BLaER1 treated with 17β-estradiol and CSF1 and Interleukin-3, amounts not matched to agents 10 nM and 100 nM (cell line): Measurements from ENCODE around the gene ZSWIM3.
"Not testable (repeated sequence)": the region's sequence is repeated elsewhere in the genome, so short reads cannot be mapped to it uniquely, and the experiment has no call there.

Experiments
- H3K27ac ChIP-seq, 11 experiments: shearing (Covaris generic); formaldehyde crosslinking; 2 replicates each; pipeline ENCODE4 v1.8.1; 2022
- H3K27me3 ChIP-seq, 11 experiments: shearing (Covaris generic); formaldehyde crosslinking; 2 replicates each; pipeline ENCODE4 v1.8.1; 2022
- H3K36me3 ChIP-seq, 11 experiments: shearing (Covaris generic); formaldehyde crosslinking; 2 replicates each; pipeline ENCODE4 v1.8.1; 2022
- H3K4me1 ChIP-seq, 10 experiments: shearing (Covaris generic); formaldehyde crosslinking; 2 replicates each; pipeline ENCODE4 v1.8.1; 2022
- H3K4me2 ChIP-seq, 11 experiments: shearing (Covaris generic); formaldehyde crosslinking; 2 replicates each; pipeline ENCODE4 v1.8.1; 2022
- H3K4me3 ChIP-seq, 10 experiments: shearing (Covaris generic); formaldehyde crosslinking; 2 replicates each; pipeline ENCODE4 v1.8.1; 2022
- H3K9ac ChIP-seq, 11 experiments: shearing (Covaris generic); formaldehyde crosslinking; 2 replicates each; pipeline ENCODE4 v1.8.1; 2022
- H3K9me3 ChIP-seq, 11 experiments: shearing (Covaris generic); formaldehyde crosslinking; replicated peaks in 1 of 11; 2 replicates each; pipeline ENCODE4 v1.8.1; 2022
- H4K20me1 ChIP-seq, 11 experiments: shearing (Covaris generic); formaldehyde crosslinking; 2 replicates each; pipeline ENCODE4 v1.8.1; 2022
- Cebpa-rat ChIP-seq, 11 experiments: shearing (Covaris generic); IDR thresholded peaks; 2 replicates each; pipeline ENCODE4 v1.8.1; 2022

ZSWIM3 gene

GRCh38 chr20:45827030-45827652, 30.3 kb upstream of the ZSWIM3 start, which contains the start of gene TNNC2:
TSS of gene TNNC2 (minus strand) at chr20:45827312. CDS start at chr20:45827248, 64 bp downstream.
- H3K4me2 ChIP-seq, result no peak within 1 kb of the TSS
- H3K9me3 ChIP-seq, result no peaks in the 10 kb centered on the region
- no peak within 1 kb of the TSS for H3K9ac ChIP-seq
- no peaks in the 10 kb centered on the region for H3K36me3 ChIP-seq
- peaks cover 0 to 16% (median 0%) of the 10 kb centered on the region in 11 experiments; a peak in 4 of 22 replicates for H4K20me1 ChIP-seq
- peaks cover 24 to 43% (median 34%) of the 10 kb centered on the region in 11 experiments for H3K27me3 ChIP-seq
- H3K4me3 ChIP-seq, result no peak within 1 kb of the TSS
- peaks cover 6 to 27% (median 17%) of the 10 kb centered on the region in 10 experiments; a peak in 19 of 20 replicates for H3K4me1 ChIP-seq
- no peak for TF ChIP-seq Cebpa-rat (IDR thresholded peaks at IDR 0.05)
- no peak within 1 kb of the TSS for H3K27ac ChIP-seq

- no peak for TF ChIP-seq Cebpa-rat (IDR thresholded peaks at IDR 0.05)
- no peak overlapping the region for H3K4me2 ChIP-seq
These were observed 29.7 kb upstream of the ZSWIM3 start for GRCh38 chr20:45827712-45828111.

GRCh38 chr20:45828589-45828988, 28.8 kb upstream of the ZSWIM3 start:
- H4K20me1 ChIP-seq, result peaks cover 0 to 6% (median 0%) of the 10 kb centered on the region in 11 experiments; a peak in 2 of 22 replicates
- peaks cover 9 to 42% (median 32%) of the 10 kb centered on the region in 11 experiments for H3K27me3 ChIP-seq
- peaks cover 11 to 31% (median 15%) of the 10 kb centered on the region in 10 experiments; a peak in 19 of 20 replicates for H3K4me1 ChIP-seq
- H3K4me3 ChIP-seq, result no peak overlapping the region
- H3K9me3 ChIP-seq, result no peaks in the 10 kb centered on the region
- H3K4me2 ChIP-seq, result no peak overlapping the region
- H3K9ac ChIP-seq, result no peak overlapping the region
- TF ChIP-seq Cebpa-rat (IDR thresholded peaks at IDR 0.05), result no peak
- no peak overlapping the region for H3K27ac ChIP-seq
- no peaks in the 10 kb centered on the region for H3K36me3 ChIP-seq

More at GRCh38 chr20:45827712-45828111, 29.7 kb upstream of the ZSWIM3 start:
- Histone ChIP-seq H4K20me1 (peaks cover 0 to 13% (median 0%) of the 10 kb centered on the region in 11 experiments; a peak in 4 of 22 replicates), H3K27me3 (peaks cover 18 to 42% (median 32%) of the 10 kb centered on the region in 11 experiments), H3K4me1 (peaks cover 6 to 29% (median 16%) of the 10 kb centered on the region in 10 experiments; a peak in 19 of 20 replicates), H3K9ac (no peak overlapping the region), H3K9me3 (no peaks in the 10 kb centered on the region), H3K27ac (no peak overlapping the region), H3K36me3 (no peaks in the 10 kb centered on the region), H3K4me3 (no peak overlapping the region)

DNA sequence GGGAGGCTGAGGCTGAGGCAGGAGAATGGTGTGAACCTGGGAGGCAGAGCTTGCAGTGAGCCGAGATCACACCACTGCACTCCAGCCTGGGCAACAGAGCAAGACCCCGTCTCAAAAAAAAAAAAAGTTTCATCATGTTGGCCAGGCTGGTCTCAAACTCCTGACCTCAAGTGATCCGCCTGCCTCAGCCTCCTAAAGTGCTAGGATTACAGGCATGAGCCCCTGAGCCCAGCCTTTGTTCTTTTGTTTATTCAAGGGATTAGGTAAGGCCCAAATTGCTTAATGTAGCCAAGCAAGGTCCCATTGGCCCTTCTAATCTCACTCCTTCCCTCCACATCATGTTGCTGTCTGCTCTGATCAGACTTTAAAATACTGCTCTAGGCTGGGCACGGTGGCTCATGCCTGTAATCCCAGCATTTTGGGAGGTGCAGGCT, 27.7 kb upstream of the ZSWIM3 start:
- Histone ChIP-seq H3K4me1 (peaks cover 11 to 35% (median 16%) of the 10 kb centered on the region in 10 experiments), H3K27me3 (peaks cover 0 to 42% (median 30%) of the 10 kb centered on the region in 11 experiments; a peak in 19 of 22 replicates)
- H3K27ac ChIP-seq, H3K4me3 ChIP-seq, H3K36me3 ChIP-seq, H3K9ac ChIP-seq, H4K20me1 ChIP-seq, H3K4me2 ChIP-seq, H3K9me3 ChIP-seq: not testable (repeated sequence)

GRCh38 chr20:45832619-45833018, 24.8 kb upstream of the ZSWIM3 start:
- H4K20me1 ChIP-seq, result 0 out of 22 replicates have a peak, but pooled peaks cover 0 to 4% (median 0%) of the 10 kb centered on the region in 11 experiments
- H3K36me3 ChIP-seq, result no peaks in the 10 kb centered on the region
- H3K4me2 ChIP-seq, result peak overlapping the region in 7 of 11 experiments; percentile 88 to 99 (median 98); a peak in 9 of 22 replicates
- no peak for TF ChIP-seq Cebpa-rat (IDR thresholded peaks at IDR 0.05)
- peaks cover 11 to 51% (median 16%) of the 10 kb centered on the region in 10 experiments for H3K4me1 ChIP-seq
- H3K27me3 ChIP-seq, result peaks cover 0 to 31% (median 24%) of the 10 kb centered on the region in 11 experiments; a peak in 19 of 22 replicates
- peak overlapping the region in 1 of 11 experiments; percentile 74; a peak in 1 of 22 replicates for H3K27ac ChIP-seq
- H3K4me3 ChIP-seq, result no peak overlapping the region
- no peaks in the 10 kb centered on the region for H3K9me3 ChIP-seq
- H3K9ac ChIP-seq, result peak overlapping the region in 2 of 11 experiments; percentile 73 to 78; a peak in 1 of 22 replicates

GRCh38 chr20:45833030-45833882, 24.2 kb upstream of the ZSWIM3 start, which contains the start of gene SNX21:
TSS of gene SNX21 (plus strand) at chr20:45833799. CDS start at chr20:45833920, 121 bp downstream.
- H3K27me3 ChIP-seq, result peaks cover 0 to 31% (median 24%) of the 10 kb centered on the region in 11 experiments; a peak in 19 of 22 replicates
- H3K4me2 ChIP-seq, result peak within 1 kb of the TSS; percentile 88 to 99 (median 97)
- H3K9ac ChIP-seq, result peak within 1 kb of the TSS; percentile 60 to 81 (median 72)
- TF ChIP-seq Cebpa-rat (IDR thresholded peaks at IDR 0.05), result peak in 3 of 11 experiments; percentile 33 to 67 (median 58); a peak in 4 of 22 replicates
- H4K20me1 ChIP-seq, result 0 out of 22 replicates have a peak, but pooled peaks cover 0 to 4% (median 0%) of the 10 kb centered on the region in 11 experiments
- H3K4me1 ChIP-seq, result peaks cover 11 to 51% (median 16%) of the 10 kb centered on the region in 10 experiments
- H3K27ac ChIP-seq, result peak within 1 kb of the TSS; percentile 19 to 74 (median 57); a peak in 19 of 22 replicates
- H3K9me3 ChIP-seq, result no peaks in the 10 kb centered on the region
- H3K4me3 ChIP-seq, result peak within 1 kb of the TSS; percentile 50 to 71 (median 59)
- 0 out of 22 replicates have a peak, but pooled peaks cover 0 to 5% (median 0%) of the 10 kb centered on the region in 11 experiments for H3K36me3 ChIP-seq

- H3K4me2 ChIP-seq, result peak overlapping the region; percentile 88 to 99 (median 97)
- H3K27me3 ChIP-seq, result peaks cover 0 to 31% (median 24%) of the 10 kb centered on the region in 11 experiments; a peak in 19 of 22 replicates
- peaks cover 11 to 51% (median 16%) of the 10 kb centered on the region in 10 experiments for H3K4me1 ChIP-seq
- peak overlapping the region; percentile 50 to 71 (median 59) for H3K4me3 ChIP-seq
- no peak for TF ChIP-seq Cebpa-rat (IDR thresholded peaks at IDR 0.05)
- no peaks in the 10 kb centered on the region for H3K9me3 ChIP-seq
- peak overlapping the region; percentile 60 to 81 (median 72) for H3K9ac ChIP-seq
- H4K20me1 ChIP-seq, result 0 out of 22 replicates have a peak, but pooled peaks cover 0 to 4% (median 0%) of the 10 kb centered on the region in 11 experiments
- 0 out of 22 replicates have a peak, but pooled peaks cover 0 to 8% (median 0%) of the 10 kb centered on the region in 11 experiments for H3K36me3 ChIP-seq
- peak overlapping the region; percentile 19 to 74 (median 57); a peak in 19 of 22 replicates for H3K27ac ChIP-seq
These were observed 23.3 kb upstream of the ZSWIM3 start for GRCh38 chr20:45833883-45834796.
